Upper lobe of left lung (tissue), 4 donors: ENCODE data around the gene TMEFF1.

ENCODE experiments used
- CTCF ChIP-seq, 6 experiments: fragments of 450-650 bp in 4 of 6; fragments of 200-600 bp in 2 of 6; sonication (generic) in 2 of 6; IDR thresholded peaks; one replicate each; pipeline ENCODE4 v1.5.1; 2016 to 2019; ENCODE audit warnings: antibody characterized with exemption in 6 of 6
- EP300 ChIP-seq, 4 donors: sonication (generic); formaldehyde crosslinking; IDR thresholded peaks; one replicate each; pipeline ENCODE4 v1.5.1; 2017; ENCODE audit warnings: antibody characterized with exemption in 4 of 4, control low read depth in 2 of 4

GRCh38 chr9:100577776-100578448 is 105.0 kb downstream of the TMEFF1 start, which contains the start of gene CAVIN4:
- TF ChIP-seq CTCF (IDR thresholded peaks at IDR 0.05) (no peak), EP300 (IDR thresholded peaks at IDR 0.05) (no peak)
